COLO668 (cell line): ENCODE results near the gene ANKRD29.
"Not testable (repeated sequence)": the region's sequence is repeated elsewhere in the genome, so short reads cannot be mapped to it uniquely, and the experiment has no call there.

ENCODE experiments used
- DNase-seq: peaks from one replicate; lab custom pipeline; 2025; ENCODE audit not compliant: unreplicated experiment; lab: John Stamatoyannopoulos, UW

Gene ANKRD29

DNA sequence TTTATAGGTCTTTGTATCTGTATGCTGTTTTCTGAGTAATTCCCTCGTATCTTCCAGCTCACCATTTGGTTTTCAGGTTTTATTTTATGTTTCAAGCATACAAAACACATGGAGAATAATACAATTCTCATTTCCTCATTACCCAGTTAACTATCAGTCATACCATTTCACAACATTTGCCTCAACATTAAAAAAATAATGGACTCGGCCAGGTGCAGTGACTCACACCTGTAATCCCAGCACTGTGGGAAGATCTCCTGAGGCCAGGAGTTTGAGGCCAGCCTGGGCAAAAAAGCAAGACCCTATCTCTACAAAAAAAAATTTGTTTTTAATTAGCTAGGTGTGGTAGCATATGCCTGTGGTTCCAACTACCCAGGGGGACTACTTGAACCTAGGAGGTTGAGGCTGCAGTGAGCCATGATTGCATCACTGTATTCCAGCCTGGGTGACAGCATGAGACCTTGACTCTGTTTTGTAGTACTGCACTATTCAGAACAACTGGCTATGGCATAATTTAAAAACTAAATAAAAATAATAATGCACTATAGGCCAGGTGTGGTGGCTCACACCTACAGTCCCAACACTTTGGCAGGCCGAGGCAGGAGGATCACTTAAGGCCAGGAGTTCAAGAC, 96.7 kb downstream of the ANKRD29 start:
- no peak for DNase-seq

DNA sequence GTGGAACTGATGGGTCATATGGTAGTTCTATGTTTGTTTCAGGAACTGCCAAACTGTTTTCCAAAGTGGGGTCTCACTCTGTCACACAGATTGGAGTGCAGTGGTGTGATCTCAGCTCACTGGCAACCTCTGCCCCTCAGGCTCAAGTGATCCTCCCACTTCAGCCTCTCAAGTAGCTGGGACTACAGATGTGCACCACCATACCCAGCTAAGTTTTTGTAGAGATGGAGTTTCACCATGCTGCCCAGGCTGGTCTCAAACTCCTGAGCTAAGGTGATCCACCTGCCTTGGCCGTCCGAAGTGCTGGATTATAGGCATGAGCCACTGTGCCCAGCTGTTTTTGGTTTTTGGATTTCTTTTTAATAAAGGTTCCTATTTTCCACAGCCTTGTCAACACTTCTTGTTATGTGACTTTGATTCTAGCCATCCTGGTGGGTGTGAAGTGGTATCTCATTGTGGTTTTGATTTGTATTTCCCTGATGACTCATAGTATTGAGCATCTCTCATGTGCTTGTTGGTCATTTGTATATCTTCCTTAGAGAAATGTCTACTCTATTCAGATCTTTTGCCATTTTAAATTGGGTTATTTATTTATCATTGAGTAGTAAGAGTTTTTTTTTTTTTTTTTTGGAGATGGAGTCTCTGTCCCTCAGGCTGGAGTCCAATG, 99.2 kb downstream of the ANKRD29 start:
- no peak for DNase-seq

DNA sequence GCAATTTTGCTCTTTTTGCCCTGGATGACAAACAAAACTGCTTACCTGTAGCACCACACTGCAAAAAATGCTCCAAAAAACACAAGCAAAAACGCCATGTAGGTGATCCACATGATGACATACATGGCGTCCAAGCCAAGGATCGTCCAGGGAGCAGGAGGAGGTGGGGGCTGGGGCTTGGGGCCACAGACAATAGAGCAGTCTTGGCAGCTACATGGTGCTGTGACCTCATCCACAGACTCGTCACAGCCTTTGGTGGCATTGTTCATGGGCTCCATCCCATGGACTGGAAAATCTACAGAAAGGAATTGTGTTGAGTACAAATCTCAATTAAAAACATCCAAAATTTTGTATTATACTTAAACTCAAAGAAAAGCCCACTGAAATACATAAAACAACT, 102.5 kb downstream of the ANKRD29 start:
- DNase-seq: no peak

DNA sequence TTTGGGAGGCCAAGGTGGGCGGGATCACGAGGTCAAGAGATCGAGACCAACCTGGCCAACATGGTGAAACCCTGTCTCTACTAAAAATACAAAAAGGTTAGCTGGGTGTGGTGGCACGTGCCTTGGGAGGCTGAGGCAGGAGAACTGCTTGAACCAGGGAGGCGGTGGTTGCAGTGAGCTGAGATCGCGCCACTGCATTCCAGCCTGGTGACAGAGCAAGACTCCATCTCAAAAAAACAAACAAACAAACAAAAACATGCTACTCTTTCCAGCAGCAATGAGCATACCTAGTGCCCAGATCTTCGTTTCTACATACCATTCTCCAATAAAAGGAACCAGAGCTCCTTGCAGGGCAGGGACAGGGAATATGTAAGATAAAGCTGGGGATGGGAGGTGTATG, 105.2 kb downstream of the ANKRD29 start:
- DNase-seq: not testable (repeated sequence)

DNA sequence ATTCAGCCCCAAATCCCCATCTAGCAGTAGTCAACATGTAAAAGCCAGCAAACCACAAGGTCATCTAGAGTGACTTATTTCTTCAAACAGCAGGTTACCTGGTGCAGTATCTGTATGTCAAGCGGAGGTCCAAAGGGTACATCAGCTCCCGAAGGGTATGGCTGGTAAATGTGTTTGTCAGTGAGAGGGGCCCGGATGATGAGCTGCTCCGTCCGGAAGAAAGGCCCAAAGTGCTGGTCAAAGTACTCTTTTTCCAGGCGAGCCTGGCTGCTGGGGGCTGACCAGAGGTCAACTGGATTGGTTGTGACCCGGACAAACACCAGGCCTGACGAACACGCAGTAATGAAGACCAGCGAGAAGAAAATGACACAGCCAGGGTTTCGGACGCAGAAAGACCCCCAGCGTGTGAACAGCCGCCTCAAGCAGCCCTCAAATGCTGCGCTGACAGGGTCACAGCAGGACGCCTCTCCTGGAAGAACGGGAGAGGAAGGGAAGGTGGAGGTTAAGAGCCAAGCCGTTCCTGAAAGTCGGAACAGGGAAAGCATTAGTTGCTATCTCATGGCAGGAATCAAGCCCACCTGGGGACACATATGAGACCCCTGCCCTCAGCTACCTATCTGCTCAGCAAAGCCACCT, 106.4 kb downstream of the ANKRD29 start:
- DNase-seq: no peak

DNA sequence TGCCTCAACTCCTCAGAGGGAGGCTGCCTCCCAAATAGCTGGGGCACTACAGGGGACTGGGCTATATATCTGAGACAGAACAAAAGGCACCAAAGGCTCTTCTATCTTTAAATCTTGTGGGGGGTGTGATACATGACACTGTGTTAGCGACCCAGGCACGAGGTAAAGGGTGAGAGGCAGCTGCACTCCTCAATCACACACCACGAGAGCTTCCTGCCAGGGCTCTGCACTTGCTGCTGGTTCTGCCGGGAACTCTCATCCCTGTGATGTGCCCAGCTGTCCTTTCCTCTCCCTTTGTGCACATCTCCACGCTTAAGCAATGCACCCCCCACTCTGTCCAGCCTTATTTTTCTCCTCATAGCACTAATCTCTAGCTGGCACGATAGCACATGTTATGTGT, 108.8 kb downstream of the ANKRD29 start:
- no peak for DNase-seq

DNA sequence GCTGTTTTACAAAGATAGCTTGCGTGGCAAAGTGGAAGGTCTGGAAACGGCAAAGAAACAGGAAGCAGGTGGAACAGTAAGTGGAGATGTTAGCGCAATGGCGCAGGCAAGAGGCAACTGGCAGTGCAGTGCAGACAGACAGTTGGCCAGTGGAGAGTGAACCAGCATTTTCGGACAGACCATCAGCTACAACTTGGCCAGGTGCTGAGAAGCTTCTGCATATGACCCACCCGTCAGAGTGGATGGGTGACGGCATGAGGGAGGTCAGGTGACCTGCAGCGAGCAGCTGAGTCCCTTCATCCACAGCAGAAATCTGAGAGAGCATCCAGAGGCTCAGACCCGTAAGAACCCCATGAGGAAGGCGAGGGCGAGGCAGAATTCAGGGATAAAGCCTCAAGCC, 110.2 kb downstream of the ANKRD29 start:
- no peak for DNase-seq

DNA sequence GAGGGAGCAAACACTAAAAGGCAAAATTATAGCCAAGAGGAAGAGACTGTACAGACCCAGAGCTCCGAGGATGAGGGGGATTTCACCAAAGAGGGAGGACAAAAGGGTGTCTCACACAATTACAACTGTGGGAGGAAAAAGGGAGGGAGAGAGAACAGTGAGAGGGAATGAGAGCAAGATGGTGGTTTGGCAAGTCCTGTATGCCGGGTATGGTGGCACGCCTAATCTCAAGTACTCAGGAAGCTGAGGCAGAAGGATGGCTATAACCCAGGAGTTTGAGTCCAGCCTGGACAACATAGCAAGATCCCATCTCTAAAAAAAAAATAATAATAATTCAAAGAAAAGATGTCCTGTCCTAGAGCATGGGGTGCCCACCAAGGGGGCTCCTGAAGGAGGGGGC, 110.7 kb downstream of the ANKRD29 start:
- DNase-seq: no peak

DNA sequence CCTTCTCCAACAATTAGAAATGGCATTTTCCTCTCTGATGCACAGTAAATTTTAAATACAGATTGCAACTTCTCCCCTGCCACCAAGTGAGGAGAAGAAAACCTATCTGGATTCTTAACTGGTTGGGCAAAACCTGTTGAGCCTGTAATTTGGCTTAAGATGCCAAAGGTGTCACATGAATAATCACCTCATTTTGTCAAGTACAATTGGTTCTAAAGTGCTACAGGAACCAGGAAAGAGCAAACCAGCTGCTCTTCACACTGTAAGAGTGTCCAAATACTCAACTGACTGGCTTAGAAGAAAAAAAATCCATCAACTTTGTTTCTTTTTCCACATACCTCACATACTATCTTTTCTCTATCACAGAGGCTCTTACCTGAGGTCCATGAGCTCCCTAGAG, 111.8 kb downstream of the ANKRD29 start:
- DNase-seq: no peak
